Measurements from ENCODE around the gene EFCAB6.

The EFCAB6 gene

GRCh38 chr22:43505423-43505822 lies 306.7 kb downstream of the EFCAB6 start:
- no peak for DNase-seq (ENCODE audit: low spot score)

DNA sequence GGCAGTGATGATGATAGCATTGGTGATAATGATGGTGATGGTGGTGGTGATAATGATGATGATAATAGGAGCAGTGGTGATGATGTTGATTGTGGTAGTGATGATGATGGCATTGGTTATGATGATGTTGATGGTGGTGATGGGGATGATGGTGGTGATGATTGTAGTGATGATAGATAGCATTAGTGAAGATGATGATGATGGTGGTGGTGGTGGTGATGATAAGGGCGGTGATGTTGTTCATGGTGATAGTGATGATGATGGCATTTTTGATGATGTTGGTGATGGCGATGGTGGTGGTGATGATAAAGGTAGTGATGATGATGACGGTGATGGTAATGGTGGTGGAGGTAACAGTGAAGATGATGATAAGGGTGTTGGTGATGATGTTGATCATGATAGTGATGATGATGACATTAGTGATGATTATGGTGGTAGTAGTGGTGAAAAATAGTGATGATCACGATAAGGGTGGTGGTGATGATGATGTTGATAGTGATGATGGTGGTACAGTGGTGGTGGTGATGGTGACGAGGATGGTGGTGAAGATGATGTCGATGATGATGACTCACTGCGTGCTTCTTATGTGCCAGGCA lies 307.3 kb downstream of the EFCAB6 start:
- DNase-seq (ENCODE audit: low spot score) = no peak

GRCh38 chr22:43504068-43504467 lies 308.0 kb downstream of the EFCAB6 start:
- DNase-seq (ENCODE audit: low spot score) = no peak

- no peak for DNase-seq (ENCODE audit: low spot score)
Measured at GRCh38 chr22:43502306-43502874, 309.7 kb downstream of the EFCAB6 start.

- peak; percentile 57 for DNase-seq (ENCODE audit: low spot score)
Measured at GRCh38 chr22:43501878-43502277, 310.2 kb downstream of the EFCAB6 start.

DNA sequence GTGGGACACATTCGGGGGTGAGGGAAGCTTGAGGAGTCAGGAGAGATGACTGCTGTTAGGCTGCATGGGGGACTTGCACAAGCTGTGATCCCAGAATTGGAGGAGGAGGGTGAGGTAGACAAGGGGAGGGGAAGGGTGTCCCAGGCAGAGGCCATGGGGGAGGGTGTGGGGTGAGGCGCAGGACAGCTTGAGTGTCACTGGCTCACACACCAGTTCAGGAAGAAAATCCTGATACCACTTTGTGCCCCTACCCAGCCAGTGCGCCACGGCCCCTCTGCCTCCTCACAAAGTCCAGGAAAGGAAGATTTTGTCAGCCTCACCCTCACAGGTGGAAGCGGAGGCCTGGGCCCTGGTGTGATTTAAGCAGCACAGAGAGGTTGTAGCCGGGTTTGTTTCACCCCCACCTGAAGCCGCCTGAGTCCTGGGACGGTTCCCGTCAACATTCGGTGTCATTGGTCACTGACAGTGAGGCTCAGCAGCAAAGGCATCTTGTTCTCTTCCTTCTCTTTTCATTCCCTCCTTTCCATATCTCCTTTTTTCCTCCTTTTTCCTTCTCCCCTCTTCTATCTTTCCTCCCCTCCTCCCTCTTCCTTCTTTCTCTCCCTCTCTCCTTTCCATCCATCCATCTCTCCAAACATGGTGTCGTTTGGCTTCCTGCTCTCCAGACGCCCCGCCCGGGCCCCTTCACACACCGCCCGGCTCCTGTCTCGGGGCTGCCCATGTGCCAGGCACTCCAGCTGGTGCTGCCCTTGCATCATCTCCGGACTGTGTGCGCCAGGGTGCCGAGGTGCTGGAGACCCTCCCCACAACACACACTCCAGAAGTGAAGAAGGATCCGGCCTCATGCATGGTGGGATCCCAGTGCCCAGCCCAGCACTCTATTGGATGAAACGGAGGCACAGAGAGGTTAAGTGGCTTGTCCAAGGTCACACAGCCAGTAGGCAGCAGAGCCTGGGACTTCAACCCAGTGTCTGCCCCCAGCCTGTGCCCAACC lies 311.0 kb downstream of the EFCAB6 start:
- no peak for DNase-seq (ENCODE audit: low spot score)

- DNase-seq (ENCODE audit: low spot score) = no peak
Measured at GRCh38 chr22:43498856-43499253, 313.2 kb downstream of the EFCAB6 start.

DNA sequence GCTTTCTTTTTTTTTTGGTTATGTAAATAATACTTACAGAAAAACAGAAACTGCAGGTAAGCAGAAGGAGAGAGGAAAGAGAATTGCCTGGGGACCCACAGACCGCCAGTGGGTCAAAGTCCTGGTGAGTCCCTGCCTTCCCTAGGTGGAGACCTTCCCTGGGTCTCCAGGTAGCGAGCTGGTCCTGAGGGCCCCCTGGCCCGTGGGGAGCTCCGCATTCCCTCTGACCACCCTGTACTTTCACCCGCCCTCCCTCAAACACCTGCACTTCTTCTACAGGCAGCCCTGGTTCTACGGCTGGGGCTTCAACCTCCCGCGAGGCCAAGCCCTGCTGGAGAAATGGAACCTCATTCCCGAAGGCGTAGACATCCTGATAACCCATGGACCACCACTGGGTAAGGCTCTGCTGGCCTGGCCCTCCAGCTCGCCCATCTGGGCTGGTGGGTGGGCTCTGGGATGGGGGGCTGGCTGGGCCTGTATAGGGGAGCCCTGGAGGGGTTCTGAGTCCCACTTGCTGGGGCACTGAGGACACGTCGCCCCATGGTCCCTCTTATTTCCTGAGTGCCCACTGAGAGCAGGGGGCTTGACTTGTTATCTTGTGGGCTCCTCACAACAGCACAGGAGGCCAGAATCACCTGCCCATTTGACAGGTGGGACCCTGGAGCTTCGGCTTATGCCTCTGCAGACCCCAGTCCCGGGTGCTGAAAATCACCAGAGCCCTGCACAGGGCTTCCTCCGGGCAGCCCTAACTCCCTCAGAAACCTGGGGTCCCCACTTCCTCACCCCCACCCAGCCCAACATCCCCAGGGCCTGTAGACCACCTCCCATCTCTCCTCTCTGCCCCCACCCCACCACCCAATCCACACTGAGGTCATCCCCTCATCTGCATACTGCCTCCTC lies 313.9 kb downstream of the EFCAB6 start:
- no peak for DNase-seq (ENCODE audit: low spot score)

DNA sequence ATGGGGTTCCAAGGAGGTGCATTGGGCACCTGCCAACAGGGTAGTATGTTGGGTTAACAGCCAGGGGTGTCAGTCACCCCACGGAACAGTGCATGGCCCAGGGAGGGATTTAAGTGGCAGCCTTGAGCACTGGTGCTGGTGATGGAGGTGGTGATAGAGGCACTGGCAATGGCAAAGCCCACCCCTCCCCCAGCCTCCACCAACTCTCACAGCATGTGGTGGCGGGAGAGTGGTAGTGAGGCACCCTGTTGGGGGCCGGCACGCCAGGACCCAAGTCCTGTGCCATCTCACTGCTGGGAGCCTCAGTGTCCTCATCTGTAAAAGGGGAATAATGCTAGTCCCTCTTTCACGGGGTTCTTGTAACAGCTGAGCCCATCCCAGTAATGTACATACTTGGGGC lies 318.8 kb downstream of the EFCAB6 start:
- no peak for DNase-seq (ENCODE audit: low spot score)

DNA sequence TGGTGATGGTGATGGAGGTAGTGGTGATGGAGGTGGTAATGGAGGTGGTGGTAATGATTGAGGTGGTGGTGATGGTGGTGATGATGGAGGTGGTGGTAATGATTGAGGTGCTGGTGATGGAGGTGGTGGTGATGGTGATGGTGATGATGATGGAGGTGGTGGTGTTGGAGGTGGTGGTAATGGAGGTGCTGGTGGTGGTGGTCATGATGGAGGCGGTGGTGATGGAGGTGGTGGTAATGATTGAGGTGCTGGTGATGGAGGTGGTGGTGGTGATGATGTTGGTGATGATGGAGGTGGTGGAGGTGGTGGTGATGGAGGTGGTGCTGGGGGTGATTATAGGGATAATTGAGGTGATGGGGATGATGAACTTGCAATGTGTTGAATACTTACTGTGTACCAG lies 320.4 kb downstream of the EFCAB6 start:
- no peak for DNase-seq (ENCODE audit: low spot score)

DNA sequence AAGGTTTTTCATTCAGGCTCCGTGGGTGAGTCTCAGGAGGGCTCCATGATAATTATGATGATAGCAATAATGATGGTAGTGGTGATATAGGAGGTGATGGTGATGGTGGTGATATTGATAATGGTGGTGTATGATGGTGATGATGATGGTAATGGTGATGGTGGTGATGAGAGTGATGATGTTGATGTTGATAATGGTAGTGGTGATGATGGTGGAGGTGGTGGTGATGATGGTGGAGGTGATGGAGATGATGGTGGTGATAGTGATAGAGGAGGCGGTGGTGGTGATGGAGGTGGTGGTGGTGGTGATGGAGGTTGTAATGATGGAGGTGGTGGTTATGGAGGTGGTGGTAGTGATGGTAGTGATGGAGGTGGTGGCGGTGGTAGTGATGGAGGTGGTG lies 320.9 kb downstream of the EFCAB6 start:
- DNase-seq (ENCODE audit: low spot score) = no peak

GRCh38 chr22:43490311-43490710 lies 321.8 kb downstream of the EFCAB6 start:
- DNase-seq (ENCODE audit: low spot score) = no peak

GRCh38 chr22:43488937-43489336 lies 323.2 kb downstream of the EFCAB6 start:
- no peak for DNase-seq (ENCODE audit: low spot score)

DNA sequence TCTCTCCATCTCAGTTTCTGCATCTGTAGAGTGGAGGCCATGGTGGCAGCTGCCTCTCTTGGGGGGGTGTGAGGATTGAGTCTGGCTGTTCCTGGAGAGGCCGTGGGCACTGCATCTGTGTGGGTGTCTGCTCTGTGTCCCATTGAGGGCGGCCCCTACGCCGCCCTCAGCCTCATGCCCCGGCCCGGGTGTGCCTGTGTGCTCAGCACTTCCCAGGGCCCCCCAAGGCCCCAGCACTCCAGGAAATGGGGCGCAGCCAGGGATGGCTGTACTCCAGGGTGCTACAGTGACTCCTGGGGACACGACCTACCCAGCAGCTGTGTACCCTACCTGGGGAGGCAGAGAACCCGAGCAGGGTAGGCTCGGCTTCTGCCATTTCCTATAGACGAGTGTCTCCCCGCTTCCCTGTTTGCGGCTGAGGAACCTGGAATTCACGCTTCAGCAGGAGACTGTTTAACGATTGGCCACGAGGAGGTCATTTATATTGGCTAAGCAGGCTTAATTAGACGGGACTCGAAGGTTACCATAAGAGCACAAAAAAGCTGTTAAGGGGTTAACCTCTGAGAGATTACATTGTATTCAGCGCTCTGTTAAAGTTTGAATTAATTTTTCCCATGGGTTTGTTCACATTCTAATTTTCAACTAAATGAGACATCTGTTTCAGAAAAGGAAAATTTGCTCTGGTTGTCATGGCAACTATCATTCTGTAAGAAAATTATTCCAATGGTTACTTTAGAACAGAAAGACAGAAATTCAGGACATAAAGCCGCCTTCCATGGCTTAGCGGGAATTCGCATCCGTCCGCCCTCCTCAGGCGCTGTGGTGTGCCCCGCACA lies 323.9 kb downstream of the EFCAB6 start:
- DNase-seq (ENCODE audit: low spot score) = no peak

- DNase-seq (ENCODE audit: low spot score) = no peak
Measured at GRCh38 chr22:43487311-43488030, 324.6 kb downstream of the EFCAB6 start.

DNA sequence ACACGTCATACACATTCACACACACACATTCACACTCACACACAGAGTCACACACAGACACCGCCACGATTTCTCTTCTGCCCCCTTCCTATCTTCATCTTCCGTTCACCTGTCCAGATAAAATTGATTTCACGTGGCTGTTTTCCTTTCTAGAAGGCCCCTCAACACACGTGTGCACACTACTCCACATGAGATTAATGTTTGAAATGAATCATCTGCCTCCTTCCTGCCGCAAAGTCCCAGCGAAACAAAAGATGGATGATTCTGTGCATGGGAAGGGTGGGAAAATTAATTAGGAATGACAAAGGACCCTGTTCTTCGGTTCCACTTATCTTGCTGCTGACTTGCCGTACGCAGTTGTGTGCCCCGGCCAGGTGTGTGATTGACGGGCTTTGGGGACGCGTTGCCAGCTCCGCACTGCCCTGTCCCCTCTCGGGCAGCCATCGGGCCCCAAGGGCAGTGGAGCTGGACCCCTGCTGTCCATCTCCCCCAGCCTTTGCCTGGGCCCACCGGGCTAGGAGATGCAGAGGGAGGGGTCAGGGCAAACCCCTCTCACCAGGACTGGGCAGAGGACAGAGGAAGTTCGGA lies 326.5 kb downstream of the EFCAB6 start:
- DNase-seq (ENCODE audit: low spot score) = no peak

GRCh38 chr22:43484227-43484626 lies 327.9 kb downstream of the EFCAB6 start:
- DNase-seq (ENCODE audit: low spot score) = no peak

DNA sequence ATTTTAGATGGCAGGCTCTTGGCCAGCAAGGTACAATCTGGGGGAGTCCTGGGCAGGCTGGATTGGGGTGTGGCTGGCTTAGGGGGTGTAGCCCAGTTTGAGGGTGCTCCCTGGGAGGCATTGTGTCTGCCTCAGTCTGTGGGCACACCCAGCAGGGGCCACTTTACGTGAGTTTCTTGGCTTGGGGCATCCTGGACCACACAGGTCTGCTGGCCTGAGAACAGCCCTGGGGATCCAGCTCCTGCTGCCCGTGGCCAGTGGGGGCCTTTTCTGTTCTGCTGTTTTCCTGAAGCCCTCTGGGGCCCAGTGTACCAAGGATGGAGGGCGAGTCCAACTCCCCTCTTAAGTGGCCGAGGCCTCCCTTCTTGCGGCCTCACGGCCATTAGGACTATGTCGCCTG lies 328.4 kb downstream of the EFCAB6 start:
- DNase-seq (ENCODE audit: low spot score) = no peak

GRCh38 chr22:43483266-43483665 lies 328.8 kb downstream of the EFCAB6 start:
- no peak for DNase-seq (ENCODE audit: low spot score)

GRCh38 chr22:43482318-43482625 lies 329.8 kb downstream of the EFCAB6 start:
- DNase-seq (ENCODE audit: low spot score) = no peak

Data from D341Med (cell line).